H9 (cell line): ENCODE measurements around the gene SLC17A3. TPM values are rescaled to one million over a fixed set of nuclear protein-coding genes. Genes with fewer than 3 reads are reported as not detected.

Experiments used
- DNase-seq: peaks from one replicate; pipeline ENCODE4 v3.0.0-alpha.2; 2017
- H2AFZ ChIP-seq: one replicate; pipeline ENCODE4 v1.6.1; 2013; ENCODE audit warnings: mild to moderate bottlenecking, low read length, control low read depth, moderate library complexity
- H2AK5ac ChIP-seq: 2 replicates; pipeline ENCODE4 v1.6.1; 2013; ENCODE audit warnings: low read length, control low read depth, mixed read lengths; ENCODE audit not compliant: insufficient read length
- H2BK120ac ChIP-seq: one replicate; pipeline ENCODE4 v1.6.1; 2013; ENCODE audit warnings: low read depth, mild to moderate bottlenecking, low read length, control low read depth, inconsistent platforms; ENCODE audit not compliant: poor library complexity, severe bottlenecking
- H2BK12ac ChIP-seq: 2 replicates; pipeline ENCODE4 v1.6.1; 2013; ENCODE audit warnings: low read length, control low read depth, mixed read lengths, low read depth; ENCODE audit not compliant: insufficient read length
- H2BK15ac ChIP-seq: 2 replicates; pipeline ENCODE4 v1.6.1; 2013; ENCODE audit warnings: low read depth, low read length, control low read depth
- H2BK20ac ChIP-seq: one replicate; pipeline ENCODE4 v1.6.1; 2013; ENCODE audit warnings: low read depth, mild to moderate bottlenecking, low read length, control low read depth, inconsistent platforms; ENCODE audit not compliant: poor library complexity, severe bottlenecking
- H2BK5ac ChIP-seq: 2 replicates; pipeline ENCODE4 v1.6.1; 2013; ENCODE audit warnings: low read length, control low read depth, mixed read lengths; ENCODE audit not compliant: insufficient read length
- H3K14ac ChIP-seq: 2 replicates; pipeline ENCODE4 v1.6.1; 2013; ENCODE audit warnings: low read length, control low read depth; ENCODE audit not compliant: insufficient read depth
- H3K18ac ChIP-seq: 2 replicates; pipeline ENCODE4 v1.6.1; 2013; ENCODE audit warnings: low read depth, mild to moderate bottlenecking, mixed read lengths, low read length, control low read depth; ENCODE audit not compliant: insufficient read length
- H3K23ac ChIP-seq: 2 replicates; pipeline ENCODE4 v1.6.1; 2013; ENCODE audit warnings: low read length, control low read depth, mixed read lengths, low read depth; ENCODE audit not compliant: insufficient read length
- H3K23me2 ChIP-seq: 2 replicates; pipeline ENCODE4 v1.6.1; 2013; ENCODE audit warnings: low read depth, mild to moderate bottlenecking, mixed read lengths, low read length, control low read depth; ENCODE audit not compliant: insufficient read length, poor library complexity, severe bottlenecking
- H3K27ac ChIP-seq: 2 replicates; pipeline ENCODE4 v1.5.1; 2013; ENCODE audit warnings: low read length, control low read depth, mixed read lengths, low read depth; ENCODE audit not compliant: insufficient read length
- H3K27me3 ChIP-seq: 2 replicates; pipeline ENCODE4 v1.6.1; 2013; ENCODE audit warnings: low read length, control low read depth, inconsistent platforms; ENCODE audit not compliant: insufficient read depth
- H3K4ac ChIP-seq: 2 replicates; pipeline ENCODE4 v1.6.1; 2013; ENCODE audit warnings: low read depth, mild to moderate bottlenecking, control low read depth, inconsistent platforms, low read length, moderate library complexity
- H3K4me1 ChIP-seq: 2 replicates; pipeline ENCODE4 v1.6.1; 2013; ENCODE audit warnings: low read length, control low read depth, inconsistent platforms; ENCODE audit not compliant: insufficient read depth
- H3K4me2 ChIP-seq: 2 replicates; pipeline ENCODE4 v1.6.1; 2013; ENCODE audit warnings: low read length, control low read depth, mixed read lengths; ENCODE audit not compliant: insufficient read length, insufficient read depth
- H3K56ac ChIP-seq: 2 replicates; pipeline ENCODE4 v1.6.1; 2013; ENCODE audit warnings: low read depth, mild to moderate bottlenecking, mixed read lengths, low read length, control low read depth; ENCODE audit not compliant: insufficient read length
- H3K79me1 ChIP-seq: 2 replicates; pipeline ENCODE4 v1.6.1; 2013; ENCODE audit warnings: low read depth, mild to moderate bottlenecking, moderate library complexity, low read length, control low read depth, inconsistent platforms; ENCODE audit not compliant: insufficient read depth, poor library complexity, severe bottlenecking
- H3K79me2 ChIP-seq: 2 replicates; pipeline ENCODE4 v1.6.1; 2013; ENCODE audit warnings: low read length, control low read depth, inconsistent platforms; ENCODE audit not compliant: insufficient read depth
- H3K9ac ChIP-seq: 2 replicates; pipeline ENCODE4 v1.6.1; 2013; ENCODE audit warnings: low read length, control low read depth, mixed read lengths; ENCODE audit not compliant: insufficient read length; ENCODE audit errors: extremely low read depth
- H3K9me3 ChIP-seq: one replicate; pipeline ENCODE4 v1.6.1; 2013; ENCODE audit warnings: low read depth, low read length, inconsistent platforms; ENCODE audit not compliant: control insufficient read depth
- H3T11ph ChIP-seq: one replicate; pipeline ENCODE4 v1.6.1; 2013; ENCODE audit warnings: mild to moderate bottlenecking, low read length, control low read depth, inconsistent platforms
- H4K20me1 ChIP-seq: one replicate; pipeline ENCODE4 v1.6.1; 2013; ENCODE audit not compliant: control insufficient read depth, insufficient read length, insufficient read depth
- H4K5ac ChIP-seq: 2 replicates; pipeline ENCODE4 v1.6.1; 2013; ENCODE audit warnings: low read depth, mild to moderate bottlenecking, mixed read lengths, low read length, control low read depth; ENCODE audit not compliant: insufficient read length
- H4K8ac ChIP-seq: replicated peaks from 2 replicates; pipeline ENCODE4 v1.6.1; 2013; ENCODE audit warnings: low read length, control low read depth, mixed read lengths, low read depth; ENCODE audit not compliant: insufficient read length
- H4K91ac ChIP-seq: 2 replicates; pipeline ENCODE4 v1.6.1; 2013; ENCODE audit warnings: low read depth, mild to moderate bottlenecking, moderate library complexity, mixed read lengths, low read length, control low read depth; ENCODE audit not compliant: insufficient read length
- H3K27ac Mint-ChIP-seq, 3 experiments: 2 replicates in 2 of 3; 3 replicates in 1 of 3; pipeline ENCODE4 v1.8.0; 2020 to 2021; ENCODE audit warnings: mixed read lengths in 3 of 3, mild to moderate bottlenecking in 1 of 3, moderate library complexity in 1 of 3
- H3K27me3 Mint-ChIP-seq: 2 replicates; pipeline ENCODE4 v1.8.0; 2021; ENCODE audit warnings: low read depth, mild to moderate bottlenecking, moderate library complexity, mixed read lengths
- H3K36me3 Mint-ChIP-seq, 3 experiments: 2 replicates in 2 of 3; 3 replicates in 1 of 3; pipeline ENCODE4 v1.8.0; 2020 to 2021; ENCODE audit warnings: low read depth in 3 of 3, mixed read lengths in 3 of 3; ENCODE audit not compliant: insufficient read depth in 1 of 3
- H3K4me1 Mint-ChIP-seq, 2 experiments: 2 replicates each; pipeline ENCODE4 v1.8.0; 2020; ENCODE audit warnings: mixed read lengths in 2 of 2
- H3K4me3 Mint-ChIP-seq, 2 experiments: 2 replicates in 1 of 2; 3 replicates in 1 of 2; pipeline ENCODE4 v1.8.0; 2020 to 2021; ENCODE audit warnings: mild to moderate bottlenecking in 2 of 2, mixed read lengths in 2 of 2, moderate library complexity in 1 of 2
- H3K9me3 Mint-ChIP-seq, 2 experiments: 2 replicates in 1 of 2; 3 replicates in 1 of 2; pipeline ENCODE4 v1.8.0; 2020; ENCODE audit warnings: mild to moderate bottlenecking in 2 of 2, mixed read lengths in 2 of 2, moderate library complexity in 1 of 2
- WGBS: extraction: QIAGEN DNeasy Blood & Tissue Kit; methylation state at CpG from one replicate; pipeline ENCODE4 v1.1.7; 2013; ENCODE audit warnings: missing lambda C conversion rate, low lambda C conversion rate, mixed read lengths; ENCODE audit not compliant: insufficient read length; ENCODE audit errors: extremely low coverage; 5-methylcytosine and 5-hydroxymethylcytosine counted together
- total RNA-seq: library from RNA; stranded (reverse); gene quantifications from 2 replicates; pipeline ENCODE4 v1.2.1, GENCODE V29; 2021
- TF ChIP-seq, protein P1 (sequence below): fragments of 200-600 bp; sonication (generic); conservative IDR thresholded peaks from 3 replicates; pipeline ENCODE4 v1.8.0; 2021; ENCODE audit warnings: antibody characterized with exemption, mild to moderate bottlenecking

The SLC17A3 gene
- total RNA-seq, 1 experiment from 2014 or later: not detected

DNA sequence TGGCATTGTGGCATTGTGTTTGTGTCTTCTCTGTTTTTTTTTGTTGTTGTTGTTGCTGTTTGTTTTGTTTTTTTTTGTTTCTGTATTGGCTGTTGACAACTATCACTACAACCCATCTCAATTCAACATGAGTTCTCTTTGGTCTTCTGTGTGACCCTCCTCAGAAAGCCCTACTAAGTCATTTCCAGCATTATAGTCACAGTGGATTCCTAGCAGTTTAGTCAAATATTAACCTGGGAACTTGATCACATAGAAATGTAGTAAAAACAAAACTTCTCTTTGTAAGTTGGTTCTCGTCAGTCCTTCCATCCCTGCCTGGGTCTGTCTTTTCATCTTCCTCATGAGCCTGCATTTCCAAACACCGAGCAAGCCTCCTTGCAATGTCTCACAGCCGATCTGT lies 39.7 kb upstream of the SLC17A3 start:
- H4K5ac ChIP-seq: no peak overlapping the region
- no peak overlapping the region for H3K14ac ChIP-seq
- no peaks in the 10 kb centered on the region for H3K79me1 ChIP-seq
- no peak overlapping the region for H3T11ph ChIP-seq
- H3K9me3 ChIP-seq: no peaks in the 10 kb centered on the region
- no peak overlapping the region for H2BK12ac ChIP-seq
- no peak overlapping the region for H3K9ac ChIP-seq
- no peak overlapping the region for H3K4me3 Mint-ChIP-seq
- H3K36me3 Mint-ChIP-seq: no peaks in the 10 kb centered on the region
- no peak overlapping the region for H4K91ac ChIP-seq
- no peak overlapping the region for H3K56ac ChIP-seq
- H3K23ac ChIP-seq: no peak overlapping the region
- no peak overlapping the region for H3K4ac ChIP-seq
- no peak overlapping the region for H3K27ac Mint-ChIP-seq
- H4K20me1 ChIP-seq: no peaks in the 10 kb centered on the region
- H3K27me3 Mint-ChIP-seq: no peaks in the 10 kb centered on the region
- H3K9me3 Mint-ChIP-seq: no peaks in the 10 kb centered on the region
- DNase-seq: no peak
- H2BK120ac ChIP-seq: no peak overlapping the region
- no peaks in the 10 kb centered on the region for H3K4me1 Mint-ChIP-seq
- no peak overlapping the region for H2BK15ac ChIP-seq
- WGBS: no CpG with 5 or more reads among the region's 3 CpGs
- no peak overlapping the region for H3K27ac ChIP-seq
- no peak overlapping the region for H2BK5ac ChIP-seq
- H2BK20ac ChIP-seq: no peak overlapping the region
- H3K4me1 ChIP-seq: no peaks in the 10 kb centered on the region
- no peaks in the 10 kb centered on the region for H3K27me3 ChIP-seq
- H3K79me2 ChIP-seq: no peaks in the 10 kb centered on the region
- H3K18ac ChIP-seq: no peak overlapping the region
- no peaks in the 10 kb centered on the region for H3K23me2 ChIP-seq
- H2AFZ ChIP-seq: no peak overlapping the region
- no peak overlapping the region for H2AK5ac ChIP-seq
- H3K4me2 ChIP-seq: no peak overlapping the region
- no peak overlapping the region for H4K8ac ChIP-seq
- TF ChIP-seq, protein P1, sequence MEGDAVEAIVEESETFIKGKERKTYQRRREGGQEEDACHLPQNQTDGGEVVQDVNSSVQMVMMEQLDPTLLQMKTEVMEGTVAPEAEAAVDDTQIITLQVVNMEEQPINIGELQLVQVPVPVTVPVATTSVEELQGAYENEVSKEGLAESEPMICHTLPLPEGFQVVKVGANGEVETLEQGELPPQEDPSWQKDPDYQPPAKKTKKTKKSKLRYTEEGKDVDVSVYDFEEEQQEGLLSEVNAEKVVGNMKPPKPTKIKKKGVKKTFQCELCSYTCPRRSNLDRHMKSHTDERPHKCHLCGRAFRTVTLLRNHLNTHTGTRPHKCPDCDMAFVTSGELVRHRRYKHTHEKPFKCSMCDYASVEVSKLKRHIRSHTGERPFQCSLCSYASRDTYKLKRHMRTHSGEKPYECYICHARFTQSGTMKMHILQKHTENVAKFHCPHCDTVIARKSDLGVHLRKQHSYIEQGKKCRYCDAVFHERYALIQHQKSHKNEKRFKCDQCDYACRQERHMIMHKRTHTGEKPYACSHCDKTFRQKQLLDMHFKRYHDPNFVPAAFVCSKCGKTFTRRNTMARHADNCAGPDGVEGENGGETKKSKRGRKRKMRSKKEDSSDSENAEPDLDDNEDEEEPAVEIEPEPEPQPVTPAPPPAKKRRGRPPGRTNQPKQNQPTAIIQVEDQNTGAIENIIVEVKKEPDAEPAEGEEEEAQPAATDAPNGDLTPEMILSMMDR: no peak
